Activated CD4-positive, CD25-positive, alpha-beta regulatory T cell treated with anti-CD3 and anti-CD28 coated beads, Interleukin-2, amount 50 U/mL, for 16 hours (primary cell): ENCODE data around the gene ENG.
"Not testable (repeated sequence)": the region's sequence is repeated elsewhere in the genome, so short reads cannot be mapped to it uniquely, and the experiment has no call there.

Experiments used
- DNase-seq: peaks from one replicate; pipeline ENCODE4 v3.0.0-alpha.2; 2020; ENCODE audit warnings: low read depth, low spot score

ENG gene

GRCh38 chr9:127845619-127846018 lies 8.8 kb downstream of the ENG start:
- DNase-seq, result not testable (repeated sequence)

GRCh38 chr9:127844821-127845359 lies 9.6 kb downstream of the ENG start:
- DNase-seq, result no peak

GRCh38 chr9:127841087-127841835 lies 13.2 kb downstream of the ENG start:
- no peak for DNase-seq

GRCh38 chr9:127838375-127839078 lies 15.9 kb downstream of the ENG start:
- no peak for DNase-seq

GRCh38 chr9:127837346-127837745 lies 17.1 kb downstream of the ENG start:
- DNase-seq, result no peak

GRCh38 chr9:127836561-127836960 lies 17.9 kb downstream of the ENG start:
- DNase-seq, result not testable (repeated sequence)

GRCh38 chr9:127835991-127836516 lies 18.4 kb downstream of the ENG start:
- DNase-seq, result no peak

DNA sequence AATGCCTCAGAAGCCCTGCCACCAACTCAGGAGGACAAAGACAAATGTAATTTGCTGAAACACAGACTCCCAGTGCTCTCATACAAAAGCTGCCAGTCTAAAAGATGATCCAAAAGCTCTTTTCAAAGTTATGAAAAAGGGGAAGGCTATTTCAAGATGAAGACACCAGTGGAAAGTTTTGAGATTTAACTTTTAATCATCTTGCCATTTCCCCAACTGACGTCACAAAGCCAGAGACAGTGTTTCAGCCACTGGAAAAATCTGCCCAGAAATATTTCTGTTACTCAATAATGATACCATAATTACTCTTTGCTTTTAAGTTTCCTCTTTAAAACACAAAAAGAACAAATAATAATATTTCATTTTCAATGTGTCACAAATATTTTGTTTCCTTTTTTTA lies 20.9 kb downstream of the ENG start:
- no peak for DNase-seq

DNA sequence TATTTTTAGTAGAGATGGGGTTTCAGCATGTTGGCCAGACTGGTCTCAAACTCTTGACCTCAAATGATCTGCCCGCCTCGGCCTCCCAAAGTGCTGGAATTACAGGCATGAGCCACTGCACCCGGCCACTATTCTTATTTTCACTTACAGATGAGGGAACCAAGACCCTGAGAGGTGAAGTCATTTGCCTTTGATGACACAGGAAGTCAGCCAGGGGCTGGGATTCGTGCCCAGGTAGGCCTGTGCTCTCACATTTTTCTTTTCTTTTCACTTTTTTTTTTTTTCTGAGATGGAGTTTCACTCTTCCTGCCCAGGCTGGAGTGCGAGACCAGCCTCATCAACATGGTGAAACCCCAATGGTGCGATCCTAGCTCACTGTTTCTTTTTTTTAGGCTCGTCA lies 22.2 kb downstream of the ENG start:
- DNase-seq, result no peak

DNA sequence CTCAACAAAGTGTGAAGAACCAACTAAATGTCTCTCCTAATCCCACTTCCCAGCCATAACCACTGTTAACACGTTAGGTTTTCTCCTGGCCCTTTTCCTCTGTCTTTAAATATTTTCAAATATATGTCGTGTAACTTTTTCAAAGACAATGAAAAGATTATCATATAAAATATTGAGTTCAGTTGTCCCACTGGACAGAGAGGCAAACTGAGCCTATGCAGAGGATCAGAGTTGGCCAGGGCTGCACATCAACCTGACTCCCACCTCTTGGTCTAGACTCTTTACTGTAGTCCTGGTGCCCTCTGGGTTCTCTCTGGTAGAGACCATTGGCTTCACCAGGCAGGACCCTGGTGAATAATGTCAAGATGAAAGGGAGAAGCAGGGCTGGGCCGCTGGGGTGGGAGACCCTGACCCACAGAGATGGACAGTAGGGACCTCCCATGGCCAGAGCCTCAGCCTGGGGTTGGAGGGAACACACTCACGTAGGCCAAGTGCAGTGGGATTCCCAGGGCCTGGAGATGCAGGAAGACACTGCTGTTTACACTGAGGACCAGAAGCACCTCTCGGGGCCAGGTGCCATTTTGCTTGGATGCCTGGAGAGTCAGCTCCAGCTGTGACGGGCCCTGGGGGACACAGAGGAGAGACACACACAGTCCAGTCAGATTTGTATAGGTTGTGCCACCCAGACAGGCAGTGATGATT lies 25.1 kb downstream of the ENG start:
- no peak for DNase-seq

DNA sequence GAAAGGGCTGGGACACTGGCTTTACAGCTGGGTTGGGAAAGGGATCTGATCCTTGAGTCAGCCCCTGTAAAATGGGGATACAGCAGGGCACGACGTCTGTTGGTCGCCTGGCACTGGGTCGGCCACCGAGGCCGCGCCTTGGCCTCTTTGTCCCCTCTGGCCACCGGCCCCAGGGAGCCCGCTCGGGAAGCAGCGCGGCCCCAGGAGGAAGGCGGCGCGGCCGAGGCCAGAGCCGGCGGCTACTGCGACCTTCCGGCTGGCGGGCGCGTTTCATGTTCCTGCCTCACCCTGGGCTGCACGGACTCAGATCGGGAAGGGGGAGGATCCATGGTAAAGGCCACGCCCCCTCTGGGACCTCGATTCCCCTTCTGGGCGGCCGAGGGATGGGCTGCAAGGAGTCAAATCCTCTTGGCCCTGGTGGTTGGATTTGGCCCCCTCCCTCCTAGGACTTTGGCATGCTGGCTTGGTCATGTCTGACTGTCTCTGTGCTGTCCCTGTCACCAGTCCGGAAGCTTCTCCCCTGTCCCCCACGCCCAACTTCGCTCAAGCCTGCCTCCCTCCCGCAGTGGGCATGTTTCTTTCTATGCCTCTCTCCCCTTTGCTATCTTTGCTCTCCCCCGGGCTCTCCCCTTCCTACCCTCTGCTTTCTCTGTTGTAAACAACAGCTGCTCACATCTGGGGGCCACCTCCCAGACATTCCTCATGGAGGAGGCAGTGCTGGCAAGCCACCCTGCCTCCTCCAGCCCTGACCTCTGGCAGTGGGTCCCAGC lies 26.0 kb downstream of the ENG start:
- DNase-seq, result no peak

DNA sequence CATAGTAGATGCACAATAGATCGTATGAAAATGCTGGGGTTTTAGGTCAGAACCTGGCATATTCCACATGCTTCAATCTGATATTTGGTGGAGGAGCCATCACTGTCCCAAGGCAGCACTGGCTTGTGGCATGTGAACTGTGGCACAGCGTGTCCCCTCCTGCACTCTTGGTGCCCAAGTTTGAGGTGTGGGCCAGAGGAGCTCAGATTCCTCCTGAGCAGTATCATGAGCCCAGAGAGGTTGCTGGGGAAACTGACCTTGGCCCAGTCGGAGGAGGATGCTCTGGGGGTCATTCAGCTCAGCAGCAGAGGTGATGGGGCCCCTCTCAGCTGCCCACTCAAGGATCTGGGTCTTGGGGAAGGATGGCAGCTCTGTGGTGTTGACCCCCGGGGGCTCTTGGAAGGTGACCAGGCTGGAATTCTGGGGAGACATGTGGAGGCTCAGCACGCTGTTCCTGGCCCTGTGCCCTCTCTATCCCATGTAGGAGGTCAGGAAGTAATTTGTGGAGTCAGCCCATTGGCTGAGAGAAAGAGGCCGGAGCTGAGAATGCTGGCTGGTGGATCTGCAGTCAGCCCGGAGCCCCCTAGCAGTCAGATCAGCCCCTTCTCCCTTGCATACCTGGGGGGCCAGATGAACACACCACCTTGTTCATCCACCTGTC lies 28.1 kb downstream of the ENG start:
- DNase-seq, result no peak

DNA sequence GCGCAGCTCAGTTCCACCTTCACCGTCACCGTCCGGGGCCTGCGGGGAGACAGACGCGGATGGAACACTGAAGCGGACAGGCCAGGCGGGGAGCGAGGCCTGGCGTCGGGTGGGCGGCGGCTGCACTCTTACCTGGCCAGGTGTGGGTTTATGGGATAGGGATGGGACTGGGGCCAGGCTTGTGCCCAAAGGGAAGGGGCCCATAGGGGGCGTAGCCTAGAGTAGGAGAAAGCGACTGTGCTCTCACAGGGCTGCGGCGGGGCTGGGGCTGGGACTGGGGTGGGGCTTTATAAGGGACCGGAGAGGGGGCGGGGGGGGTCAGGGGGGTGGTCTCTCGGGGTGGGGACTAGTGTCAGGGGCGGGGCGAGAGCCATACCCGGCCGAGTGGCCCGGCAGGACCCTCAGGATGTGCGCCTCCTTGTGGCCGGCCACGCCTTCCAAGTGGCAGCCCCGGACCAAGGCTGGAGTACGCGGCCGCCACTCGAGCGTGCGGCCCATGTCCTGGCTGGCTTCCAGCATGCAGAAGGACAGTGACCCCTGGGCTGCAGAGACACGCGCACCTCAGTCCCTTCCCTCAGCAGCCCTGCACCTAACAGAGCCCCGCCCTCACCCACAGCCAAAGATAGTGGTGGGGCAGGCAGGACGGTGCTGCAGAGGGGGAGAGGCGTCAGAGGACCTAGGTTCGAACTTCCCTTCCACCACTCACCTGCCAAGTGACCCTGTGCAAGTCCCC lies 29.0 kb downstream of the ENG start:
- DNase-seq, result no peak

DNA sequence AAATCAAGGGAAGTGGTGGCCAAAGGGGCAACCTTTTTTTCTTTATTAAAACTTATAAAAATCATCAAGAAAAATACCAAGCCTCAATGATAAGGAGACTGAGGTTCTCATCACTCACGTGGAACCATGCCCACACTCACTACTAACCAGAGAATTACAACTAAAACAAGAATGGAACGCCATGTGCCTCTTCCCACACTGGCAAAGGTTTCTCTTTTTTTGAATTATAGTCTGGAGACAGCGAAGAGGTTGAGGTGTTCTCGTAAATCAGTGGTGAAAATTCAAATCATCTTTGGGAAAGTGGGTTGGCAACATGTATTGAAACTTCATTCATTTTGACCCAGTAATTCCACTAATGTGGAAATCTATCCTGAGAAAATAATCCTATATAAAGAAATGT lies 32.4 kb downstream of the ENG start:
- no peak for DNase-seq

GRCh38 chr9:127818574-127818973 lies 35.9 kb downstream of the ENG start:
- no peak for DNase-seq

DNA sequence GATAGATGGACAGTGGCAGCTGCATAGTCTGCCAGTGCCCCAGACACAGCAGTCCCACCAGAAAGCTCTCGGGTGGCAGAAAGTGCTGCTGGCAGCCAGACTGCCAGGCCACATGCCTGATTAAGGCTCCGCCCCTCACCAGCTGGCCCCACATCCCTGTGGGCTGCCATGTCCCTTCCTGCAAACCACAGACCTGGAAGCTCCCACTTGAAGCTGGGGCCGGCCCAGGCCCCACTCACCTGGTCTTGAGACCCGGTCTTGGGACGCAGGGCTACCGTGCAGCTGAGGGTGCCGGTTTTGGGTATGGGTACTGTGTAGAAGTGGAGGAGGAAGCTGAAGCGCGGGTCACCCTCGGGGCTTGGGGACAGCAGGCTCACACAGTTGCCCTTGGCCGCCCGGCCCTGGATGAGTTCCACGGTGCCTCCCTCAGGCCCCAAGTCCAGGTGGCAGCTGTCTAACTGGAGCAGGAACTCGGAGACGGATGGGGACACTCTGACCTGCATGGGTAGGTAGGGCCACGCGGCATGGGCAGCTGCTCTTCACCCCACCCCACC lies 36.5 kb downstream of the ENG start:
- no peak for DNase-seq

DNA sequence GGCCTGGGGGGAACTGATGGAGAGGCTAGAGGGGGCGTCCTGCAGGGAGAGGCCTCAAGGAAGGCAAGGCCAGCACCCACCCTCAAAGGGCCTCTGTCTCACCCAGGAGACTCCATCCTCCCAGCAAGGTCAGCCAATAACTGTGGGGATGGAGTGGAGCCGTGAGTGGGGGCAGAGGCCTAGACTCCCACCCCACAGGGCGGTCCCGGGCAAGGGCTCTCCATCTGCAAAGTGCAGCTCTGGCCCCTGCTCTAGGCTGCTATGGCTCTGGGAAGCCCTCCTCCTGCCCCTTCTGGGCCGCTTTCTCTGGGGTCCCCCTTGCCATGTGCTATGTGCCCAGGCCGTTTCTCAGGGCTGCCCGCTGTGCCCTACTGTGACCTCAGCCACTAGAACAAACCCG lies 37.7 kb downstream of the ENG start:
- no peak for DNase-seq

- DNase-seq, result no peak
These were observed 38.1 kb downstream of the ENG start for GRCh38 chr9:127816362-127816725.

- DNase-seq, result no peak
These were observed 38.7 kb downstream of the ENG start for GRCh38 chr9:127815512-127816361.
